A204.1 (cell line): Measurements from ENCODE around the gene LMNTD2.
"Not testable (repeated sequence)": the region's sequence is repeated elsewhere in the genome, so short reads cannot be mapped to it uniquely, and the experiment has no call there.

Source experiments
- FAIRE-seq: peaks from 2 replicates; lab custom pipeline; 2012; peaks lifted over from hg19 to GRCh38; lab: Jason Lieb, UNC

The LMNTD2 gene

GRCh38 chr11:533586-534395 lies 26.7 kb downstream of the LMNTD2 start:
- FAIRE-seq: no peak

DNA sequence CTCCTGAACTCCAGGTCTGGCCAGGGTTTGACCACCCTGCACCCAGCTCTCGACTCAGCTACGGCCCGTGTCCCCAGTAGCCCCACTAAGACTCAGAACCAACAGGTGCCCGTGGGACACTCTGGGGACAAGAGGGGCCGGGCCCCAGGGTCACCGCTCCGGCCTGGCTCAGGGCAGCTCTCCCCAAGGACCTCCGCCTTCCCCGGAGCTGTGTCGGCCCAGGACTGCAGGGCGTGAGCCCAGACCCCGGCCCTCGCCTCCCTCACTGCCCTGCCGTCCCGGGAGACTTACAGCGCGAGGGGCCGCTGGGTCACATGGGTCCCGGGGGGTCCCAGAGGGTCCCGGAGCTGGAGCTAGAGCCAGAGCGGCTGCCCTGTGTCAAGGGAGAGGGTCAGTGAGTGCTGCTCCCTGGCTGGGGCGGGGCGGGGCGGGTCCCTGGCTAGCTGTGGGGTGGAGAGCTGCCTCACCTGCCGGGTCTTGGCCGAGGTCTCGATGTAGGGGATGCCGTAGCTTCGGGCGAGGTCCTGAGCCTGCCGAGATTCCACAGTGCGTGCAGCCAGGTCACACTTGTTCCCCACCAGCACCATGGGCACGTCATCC lies 27.5 kb downstream of the LMNTD2 start:
- no peak for FAIRE-seq

GRCh38 chr11:532527-532985 lies 28.0 kb downstream of the LMNTD2 start:
- no peak for FAIRE-seq

DNA sequence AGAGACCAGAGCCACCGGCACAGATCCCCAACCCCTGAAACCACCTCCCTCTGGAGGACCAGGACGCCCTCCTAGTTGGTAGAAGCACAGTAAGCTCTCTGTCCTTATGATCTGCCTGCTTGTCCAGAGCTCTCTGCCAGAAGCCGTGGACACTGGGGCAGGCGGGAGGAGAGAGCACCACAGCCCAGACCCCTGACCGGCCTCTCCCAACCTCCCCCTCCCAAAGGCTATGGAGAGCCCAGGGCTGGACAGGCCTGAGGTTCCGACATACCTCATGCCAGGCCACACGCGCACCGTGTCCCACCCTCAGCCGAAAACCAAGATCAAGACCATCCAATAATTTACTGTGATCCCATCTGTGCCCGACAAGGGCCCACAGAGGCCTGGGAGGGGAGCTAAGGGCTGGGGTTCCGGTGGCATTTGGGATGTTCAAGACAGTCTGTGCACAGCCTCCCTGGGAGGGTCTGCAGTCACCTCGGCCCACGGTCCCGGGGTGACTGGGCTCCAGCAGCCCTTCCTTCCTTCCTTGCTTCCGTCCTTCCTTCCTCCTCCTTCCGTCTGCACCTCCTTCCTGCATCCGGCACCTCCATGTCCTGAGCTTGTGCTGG lies 28.5 kb downstream of the LMNTD2 start:
- no peak for FAIRE-seq

GRCh38 chr11:530960-531831 lies 29.3 kb downstream of the LMNTD2 start:
- no peak for FAIRE-seq

DNA sequence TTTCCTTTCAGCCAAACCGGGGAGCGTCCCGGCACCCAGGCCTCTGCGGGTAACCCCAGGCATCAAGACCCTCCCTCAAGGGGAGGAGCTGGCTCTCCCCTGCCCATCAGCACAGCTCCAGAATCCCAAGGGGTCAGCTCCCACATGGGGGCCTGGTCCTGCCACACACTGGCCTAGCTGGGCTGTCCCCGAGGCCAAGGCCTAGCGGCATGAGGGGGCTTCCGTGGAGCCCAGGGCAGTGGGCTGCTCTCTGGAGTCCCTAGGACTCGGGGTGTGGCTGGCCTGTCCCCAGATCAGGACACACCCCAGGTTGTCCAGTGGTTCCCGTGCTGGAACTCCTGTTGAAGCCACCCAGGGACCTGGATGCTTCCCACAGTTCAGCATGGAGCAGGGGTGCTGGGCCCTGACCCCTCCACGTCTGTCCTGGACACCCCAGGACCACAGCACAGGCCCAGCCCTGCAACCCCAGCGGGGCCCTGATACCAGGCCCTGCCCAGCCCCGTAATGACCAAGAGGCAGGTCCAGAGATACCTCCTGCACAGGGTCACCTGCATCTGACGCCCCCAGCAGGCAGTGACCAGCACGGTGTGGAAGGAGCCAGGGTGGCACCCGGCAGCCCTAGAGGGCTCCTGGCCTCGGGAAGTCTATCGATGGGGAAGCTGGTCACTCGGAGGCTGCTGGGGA lies 30.7 kb downstream of the LMNTD2 start:
- no peak for FAIRE-seq

DNA sequence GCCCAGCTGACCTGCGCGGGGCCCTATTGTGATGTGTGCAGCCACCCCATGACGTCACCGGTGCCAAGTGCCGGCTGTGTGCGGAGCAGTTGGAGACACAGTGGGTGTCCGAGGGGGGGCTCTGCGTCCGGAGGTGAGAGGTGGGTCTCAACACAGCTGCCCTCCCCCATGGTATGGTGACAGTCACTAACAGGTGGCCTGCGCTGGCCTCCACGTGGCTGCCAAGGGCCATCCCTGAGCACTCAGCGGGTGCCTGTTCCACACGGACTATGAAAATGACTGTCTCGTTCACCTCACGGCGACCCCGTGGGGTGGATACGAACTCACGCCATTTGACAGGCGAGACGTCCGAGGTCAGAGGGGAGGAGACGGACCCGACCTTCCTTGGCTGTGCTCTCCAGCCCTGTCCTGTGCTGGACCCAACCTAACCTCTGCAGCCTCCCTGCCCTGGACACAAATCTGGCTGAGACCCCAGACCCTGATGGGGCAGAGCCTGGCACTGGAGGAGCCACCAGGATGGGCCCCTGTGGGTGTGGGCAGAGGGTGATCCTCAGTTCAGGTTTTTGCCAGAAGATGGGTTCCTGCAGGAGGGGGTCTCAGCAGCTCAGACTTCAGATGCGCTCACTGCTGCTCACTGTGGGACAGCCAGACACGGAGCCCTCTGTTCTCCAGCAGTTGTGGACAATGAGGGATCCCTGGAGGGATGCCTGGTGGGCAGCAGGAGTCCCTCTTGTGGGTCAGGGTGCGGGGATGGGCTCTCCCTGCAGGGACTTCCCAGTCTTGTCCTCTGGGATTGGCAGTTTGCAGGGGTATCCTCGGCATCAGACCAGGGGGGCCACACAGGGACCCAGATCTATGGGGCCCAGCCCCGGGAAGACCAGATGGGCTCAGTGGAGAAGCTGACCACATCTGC lies 31.5 kb downstream of the LMNTD2 start:
- no peak for FAIRE-seq

- FAIRE-seq: no peak
These were observed 32.2 kb downstream of the LMNTD2 start for GRCh38 chr11:528166-528814.

DNA sequence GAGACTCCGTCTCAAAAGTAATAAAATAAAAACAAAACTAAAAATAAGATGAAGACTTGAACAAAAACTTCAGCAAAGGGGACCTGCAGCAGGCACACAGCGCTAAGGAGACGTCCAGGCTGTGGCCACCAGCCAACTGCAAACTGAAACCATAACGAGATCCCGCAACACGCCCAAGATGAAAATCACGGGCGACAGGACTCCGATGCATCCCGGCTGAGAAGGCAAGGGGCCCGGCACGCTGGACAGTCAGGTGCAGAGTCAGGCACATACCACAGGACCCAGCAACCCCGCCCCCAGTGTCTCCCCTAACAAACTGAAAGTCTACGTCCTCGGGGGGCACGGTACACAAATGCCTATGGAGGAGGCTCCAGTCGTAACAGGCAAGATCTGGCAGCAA lies 34.3 kb downstream of the LMNTD2 start:
- no peak for FAIRE-seq

GRCh38 chr11:521177-521688 lies 39.3 kb downstream of the LMNTD2 start:
- no peak for FAIRE-seq

GRCh38 chr11:520428-521176 lies 39.9 kb downstream of the LMNTD2 start:
- FAIRE-seq: no peak

DNA sequence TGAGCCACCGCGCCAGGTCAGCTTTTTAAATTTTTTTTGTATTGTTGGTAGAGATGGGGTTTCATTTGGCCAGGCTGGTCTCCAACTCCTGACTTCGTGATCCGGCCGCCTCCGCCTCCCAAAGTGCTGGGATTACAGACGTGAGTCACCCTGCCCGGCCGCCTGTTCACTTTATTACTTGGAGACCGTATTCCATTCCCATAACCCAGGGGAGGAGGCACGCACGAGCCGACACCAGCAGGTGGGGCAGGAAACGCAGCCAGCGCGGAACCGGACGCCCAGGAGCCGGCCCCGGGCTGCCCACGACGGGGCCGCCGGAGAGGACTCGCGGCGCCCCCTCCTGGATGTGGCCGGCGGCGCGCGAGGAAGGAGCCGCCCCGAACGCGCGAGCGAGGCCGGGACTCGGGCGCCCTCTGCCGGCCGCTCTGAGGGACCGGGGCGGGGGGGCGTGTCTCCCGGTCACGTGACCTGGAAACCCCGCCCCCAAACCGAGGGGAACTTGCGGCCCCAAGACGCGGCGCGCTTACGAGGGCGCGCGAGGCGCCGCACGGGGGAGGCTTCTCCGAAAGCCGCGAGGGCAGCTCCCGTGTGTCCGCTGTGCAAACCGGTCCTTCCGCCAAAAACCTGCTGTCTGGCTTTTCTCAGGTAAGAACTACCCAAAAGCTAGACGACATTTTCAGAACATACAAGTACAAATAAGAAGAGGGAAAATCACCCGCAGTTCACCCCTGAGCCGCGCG lies 41.9 kb downstream of the LMNTD2 start:
- FAIRE-seq: no peak

DNA sequence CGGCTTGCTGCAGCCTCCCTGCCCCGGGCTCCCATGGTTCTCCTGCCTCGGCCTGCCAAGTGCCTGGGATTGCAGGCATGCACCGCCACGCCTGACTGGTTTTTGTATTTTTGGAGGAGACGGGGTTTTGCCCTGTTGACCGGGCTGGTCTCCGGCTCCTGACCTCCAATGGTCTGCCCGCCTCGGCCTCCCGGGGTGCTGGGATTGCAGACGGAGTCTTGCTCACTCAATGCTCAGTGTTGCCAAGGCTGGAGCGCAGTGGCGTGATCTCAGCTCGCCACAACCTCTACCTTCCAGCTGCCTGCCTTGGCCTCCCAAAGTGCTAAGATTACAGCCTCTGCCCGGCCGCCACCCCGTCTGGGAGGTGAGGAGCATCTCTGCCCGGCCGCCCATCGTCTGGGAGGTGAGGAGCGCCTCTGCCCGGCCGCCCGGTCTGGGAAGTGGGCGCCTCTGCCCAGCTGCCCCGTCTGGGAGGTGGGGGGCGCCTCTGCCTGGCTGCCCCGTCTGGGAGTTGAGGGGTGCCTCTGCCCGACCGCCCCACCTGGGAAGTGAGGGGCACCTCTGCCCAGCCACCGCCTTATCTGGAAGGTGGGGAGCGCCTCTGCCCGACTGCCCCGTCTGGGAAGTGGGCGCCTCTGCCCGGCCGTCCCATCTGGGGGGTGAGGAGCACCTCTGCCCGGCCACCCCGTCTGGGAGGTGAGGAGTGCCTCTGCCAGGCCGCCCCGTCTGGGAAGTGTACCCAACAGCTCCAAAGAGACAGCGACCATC lies 43.4 kb downstream of the LMNTD2 start:
- not testable (repeated sequence) for FAIRE-seq

- no peak for FAIRE-seq
These were observed 44.1 kb downstream of the LMNTD2 start for GRCh38 chr11:516400-516799.

DNA sequence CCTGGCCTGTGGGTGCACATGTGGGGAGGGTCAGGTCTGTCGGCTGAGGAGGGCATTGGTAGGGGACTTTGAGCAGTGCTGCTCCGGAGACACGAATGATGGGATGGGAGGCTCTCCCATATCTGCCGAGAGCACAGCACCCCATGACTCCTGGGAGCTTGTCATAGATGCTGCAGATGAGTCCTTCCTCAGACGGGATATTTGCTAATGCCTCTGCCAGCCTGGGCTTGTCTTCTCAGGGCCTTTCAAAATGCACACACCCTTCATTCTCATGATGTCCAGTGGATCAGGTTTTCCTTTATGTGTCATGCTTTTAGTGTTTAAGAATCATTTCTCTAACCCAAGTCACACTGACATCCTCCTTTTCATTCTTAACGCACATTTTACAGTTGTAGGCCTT lies 45.4 kb downstream of the LMNTD2 start:
- no peak for FAIRE-seq

DNA sequence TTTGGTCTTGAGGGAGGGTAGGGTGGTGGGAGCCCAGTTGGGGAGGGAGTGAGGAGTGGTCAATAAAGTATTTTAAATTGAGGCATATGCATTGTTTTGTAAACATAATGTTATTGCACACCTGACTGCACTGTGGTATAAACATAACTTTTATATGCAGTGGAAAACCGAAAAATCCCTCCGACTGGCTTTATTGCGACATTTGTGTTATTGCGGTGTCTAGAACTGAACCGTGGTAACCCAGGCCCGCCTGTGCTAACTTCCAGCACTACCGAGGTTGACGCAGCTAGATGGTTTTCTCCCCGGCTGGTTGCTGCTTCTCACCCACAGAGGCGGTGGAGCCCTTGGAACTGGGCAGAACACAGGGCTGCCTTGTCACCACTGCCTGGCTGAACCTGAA lies 45.9 kb downstream of the LMNTD2 start:
- no peak for FAIRE-seq

GRCh38 chr11:512761-513595 lies 47.6 kb downstream of the LMNTD2 start:
- FAIRE-seq: no peak
